Erythroblast (primary cell): ENCODE measurements around the gene KLHL22.

Experiments used
- GATA1 ChIP-seq: IDR thresholded peaks from 2 replicates; pipeline ENCODE4 v1.6.1; 2011; ENCODE audit warnings: low read depth, mild to moderate bottlenecking, control low read depth, low read length, moderate library complexity
- POLR2A ChIP-seq: IDR thresholded peaks from 2 replicates; pipeline ENCODE4 v1.6.1; 2011; ENCODE audit warnings: mild to moderate bottlenecking, low read length

- TF ChIP-seq POLR2A (no peak), GATA1 (no peak)
Observed at GRCh38 chr22:20405291-20405930, 90.2 kb downstream of the KLHL22 start.
